Keratinocyte (primary cell): ENCODE measurements around the gene CNN2. TPM values are rescaled to one million over a fixed set of nuclear protein-coding genes. Genes with fewer than 3 reads are reported as not detected.
A peak's percentile ranks its signal among the peaks of the same experiment; 100 is the strongest.

ENCODE experiments used
- DNase-seq: peaks from one replicate; pipeline ENCODE4 v3.0.0-alpha.2; 2011; ENCODE audit warnings: low read depth, missing footprints, low spot score
- FAIRE-seq: peaks from 2 replicates; lab custom pipeline; 2011; peaks lifted over from hg19 to GRCh38; lab: Jason Lieb, UNC
- H2AFZ ChIP-seq: 2 replicates; pipeline ENCODE4 v1.6.0; 2012; ENCODE audit warnings: low read length, control low read depth, inconsistent platforms; ENCODE audit not compliant: control insufficient read depth
- H3K27ac ChIP-seq: 2 replicates; pipeline ENCODE4 v1.5.1; 2011; ENCODE audit warnings: low read length; ENCODE audit not compliant: control insufficient read depth, insufficient read depth
- H3K27me3 ChIP-seq: 3 replicates; pipeline ENCODE4 v1.6.0; 2011; ENCODE audit warnings: low read length; ENCODE audit not compliant: control insufficient read depth, insufficient read depth; ENCODE audit errors: extremely low read depth
- H3K36me3 ChIP-seq, 2 experiments: 2 replicates in 1 of 2; 3 replicates in 1 of 2; pipeline ENCODE4 v1.5.1; 2011; ENCODE audit warnings: low read length in 2 of 2, mild to moderate bottlenecking in 1 of 2; ENCODE audit not compliant: control insufficient read depth in 2 of 2, insufficient read depth in 2 of 2; ENCODE audit errors: extremely low read depth in 1 of 2
- H3K4me1 ChIP-seq: 3 replicates; pipeline ENCODE4 v1.5.1; 2011; ENCODE audit warnings: low read length; ENCODE audit not compliant: control insufficient read depth, insufficient read depth; ENCODE audit errors: extremely low read depth
- H3K4me2 ChIP-seq: 3 replicates; pipeline ENCODE4 v1.6.0; 2011; ENCODE audit warnings: low read depth, low read length; ENCODE audit not compliant: control insufficient read depth, insufficient read depth; ENCODE audit errors: extremely low read depth
- H3K4me3 ChIP-seq, 3 experiments: fragments of 200-600 bp in 1 of 3; sonication (generic) in 1 of 3; 2 replicates in 2 of 3; 3 replicates in 1 of 3; pipeline ENCODE4 v1.5.1; 2011 to 2016; ENCODE audit warnings: low read length in 3 of 3, mild to moderate bottlenecking in 3 of 3, control low read depth in 2 of 3, inconsistent platforms in 1 of 3, low read depth in 1 of 3, mixed read lengths in 1 of 3, mixed run types in 1 of 3, moderate library complexity in 1 of 3; ENCODE audit not compliant: control insufficient read depth in 2 of 3, insufficient read depth in 2 of 3; ENCODE audit errors: extremely low read depth in 1 of 3
- H3K79me2 ChIP-seq: 2 replicates; pipeline ENCODE4 v1.6.0; 2012; ENCODE audit warnings: low read length; ENCODE audit not compliant: control insufficient read depth, insufficient read depth
- H3K9ac ChIP-seq: 3 replicates; pipeline ENCODE4 v1.6.0; 2011; ENCODE audit warnings: low read length; ENCODE audit not compliant: control insufficient read depth, insufficient read depth; ENCODE audit errors: extremely low read depth
- H3K9me1 ChIP-seq: 3 replicates; pipeline ENCODE4 v1.6.0; 2011; ENCODE audit warnings: low read length; ENCODE audit not compliant: control insufficient read depth, insufficient read depth; ENCODE audit errors: extremely low read depth
- H3K9me3 ChIP-seq: 2 replicates; pipeline ENCODE4 v1.5.1; 2012; ENCODE audit warnings: low read depth, low read length; ENCODE audit not compliant: control insufficient read depth
- H4K20me1 ChIP-seq: 3 replicates; pipeline ENCODE4 v1.6.0; 2011; ENCODE audit warnings: low read length; ENCODE audit not compliant: control insufficient read depth, insufficient read depth; ENCODE audit errors: extremely low read depth
- CTCF ChIP-seq, 3 experiments: IDR thresholded peaks in 1 of 3; conservative IDR thresholded peaks in 1 of 3; optimal IDR thresholded peaks in 1 of 3; 2 replicates in 2 of 3; 3 replicates in 1 of 3; pipeline versions ENCODE3 to v1.5.1; 2011; ENCODE audit warnings: low read length in 3 of 3, mild to moderate bottlenecking in 3 of 3, moderate library complexity in 2 of 3, control low read depth in 1 of 3, inconsistent platforms in 1 of 3; ENCODE audit not compliant: insufficient read depth in 2 of 3; ENCODE audit errors: extremely low read depth in 1 of 3
- EZH2 ChIP-seq: IDR thresholded peaks from one replicate; pipeline ENCODE4 v1.6.1; 2012; ENCODE audit warnings: inconsistent platforms, mild to moderate bottlenecking, low read length, moderate library complexity
- dilution Hi-C: fragments of 300-500 bp; cut with MboI; formaldehyde crosslinking; loops from one replicate; pipeline ENCODE4 v1.7.0; 2020; ENCODE audit warnings: low sequenced_read_pairs; ENCODE audit not compliant: extremely low pct_ligation_motif_present
- polyA plus RNA-seq, 5 experiments: library from polyadenylated mRNA; depleted of rRNA in 3 of 5; stranded (reverse) in 3 of 5; stranded (forward) in 1 of 5; unstranded in 1 of 5; fragments of >200 nt; gene quantifications; 1 replicate in 1 of 5; 2 replicates in 3 of 5; 3 replicates in 1 of 5; pipeline versions ENCODE4 v1.2.1 to v1.2.3, GENCODE V29; 2011 to 2012; ENCODE audit warnings: missing spikeins in 2 of 5, low read depth in 1 of 5, low replicate concordance in 1 of 5

CNN2 gene
- polyA plus RNA-seq, 1 donor (not counting 4 experiments of a cell fraction or from before 2014, with no cell fraction given): 136 TPM

- no peaks in the 10 kb centered on the region for H3K79me2 ChIP-seq
- no peak for FAIRE-seq
- H3K4me2 ChIP-seq: peak overlapping the region; percentile 54
- no peaks in the 10 kb centered on the region for H3K36me3 ChIP-seq
- H3K27ac ChIP-seq: no peak overlapping the region
- H3K4me3 ChIP-seq: no peak overlapping the region
- H3K27me3 ChIP-seq: peaks cover 20% of the 10 kb centered on the region
- peaks cover 18% of the 10 kb centered on the region for H3K4me1 ChIP-seq
- dilution Hi-C loops: no loop called here
- no peaks in the 10 kb centered on the region for H3K9me1 ChIP-seq
- no peak overlapping the region for H2AFZ ChIP-seq
- no peak for DNase-seq
- no peaks in the 10 kb centered on the region for H3K9me3 ChIP-seq
- H3K9ac ChIP-seq: no peak overlapping the region
- TF ChIP-seq CTCF (optimal IDR thresholded peaks at IDR 0.05 in 1 of 3, IDR thresholded peaks at IDR 0.05 in 1 of 3, conservative IDR thresholded peaks at IDR 0.05 in 1 of 3; ENCODE audit: extremely low read depth in 1 of 3, insufficient read depth in 2 of 3, low read length in 3 of 3) (no peak), EZH2 (peak; percentile 47)
- H4K20me1 ChIP-seq: no peaks in the 10 kb centered on the region
These were observed 44.8 kb downstream of the CNN2 start for GRCh38 chr19:1070931-1071791.

- DNase-seq (no peak), FAIRE-seq (no peak)
- no peaks in the 10 kb centered on the region for H3K9me1 ChIP-seq
- dilution Hi-C loops: no loop called here
- H3K36me3 ChIP-seq: no peaks in the 10 kb centered on the region
- H4K20me1 ChIP-seq: no peaks in the 10 kb centered on the region
- no peak for TF ChIP-seq CTCF (optimal IDR thresholded peaks at IDR 0.05 in 1 of 3, IDR thresholded peaks at IDR 0.05 in 1 of 3, conservative IDR thresholded peaks at IDR 0.05 in 1 of 3; ENCODE audit: extremely low read depth in 1 of 3, insufficient read depth in 2 of 3, low read length in 3 of 3)
- peaks cover 16% of the 10 kb centered on the region for H3K27me3 ChIP-seq
- no peaks in the 10 kb centered on the region for H3K9me3 ChIP-seq
- H2AFZ ChIP-seq: no peak overlapping the region
- H3K9ac ChIP-seq: no peak overlapping the region
- no peak overlapping the region for H3K27ac ChIP-seq
- no peaks in the 10 kb centered on the region for H3K79me2 ChIP-seq
- H3K4me1 ChIP-seq: peaks cover 9% of the 10 kb centered on the region
- H3K4me3 ChIP-seq: no peak overlapping the region
- H3K4me2 ChIP-seq: no peak overlapping the region
These were observed 46.1 kb downstream of the CNN2 start for GRCh38 chr19:1072371-1073015.
